ENCODE measurements around the gene RAB36. TPM values are rescaled to one million over a fixed set of nuclear protein-coding genes. Genes with fewer than 3 reads are reported as not detected.

Gene RAB36
- total RNA-seq, 2 experiments from 2014 or later = 0.77 to 0.87 TPM

- ATAC-seq (ENCODE audit: poor library complexity) = peak; percentile 71
- H3K9me3 ChIP-seq (ENCODE audit: control insufficient read depth in 1 of 2, insufficient read depth in 1 of 2, low read length in 2 of 2) = peaks cover 0 to 12% of the 10 kb centered on the region in 2 experiments
- Mint-ChIP-seq H3K9me3 (no peaks in the 10 kb centered on the region), H3K4me3 (peak within 1 kb of the TSS; percentile 99), H3K36me3 (ENCODE audit: low read depth) (peaks cover 8% of the 10 kb centered on the region), H3K4me1 (ENCODE audit: low read depth) (peaks cover 52% of the 10 kb centered on the region), H3K27me3 (no peaks in the 10 kb centered on the region), H3K27ac (peak within 1 kb of the TSS; percentile 83)
- ChIA-PET POLR2A (interaction anchor here (0.9 to 2.2 kb wide), 10 partner anchors 36 to 106 kb away, joined by 3 to 11 read pairs (median 4); no protein-coding TSS in a partner anchor), CTCF (interaction anchor here (1.0 to 2.0 kb wide), 2 partner anchors 63 to 102 kb away, joined by 3 to 11 read pairs; no protein-coding TSS in a partner anchor)
- TF ChIP-seq CTCF (IDR thresholded peaks at IDR 0.05) = no peak
- intact Hi-C loops (cut with DNase I, micrococcal nuclease) = loop anchor here (2.0 to 5.0 kb wide), 4 partner anchors 37 to 357 kb away; partner anchors contain the start of gene RSPH14 (in 1 of the 2)
- peaks cover 87% of the 10 kb centered on the region for H3K4me1 ChIP-seq (ENCODE audit: insufficient read depth, low read length)
- peak within 1 kb of the TSS; percentile 82 for H3K4me3 ChIP-seq (ENCODE audit: low read length)
- peak within 1 kb of the TSS; percentile 35 to 52 for H3K27ac ChIP-seq (ENCODE audit: low read depth in 1 of 2, low read length in 2 of 2)
- peak; percentile 21 to 87 (median 59) for DNase-seq
- no peaks in the 10 kb centered on the region for H3K36me3 ChIP-seq (ENCODE audit: insufficient read depth, low read length)
- no peaks in the 10 kb centered on the region for H3K27me3 ChIP-seq (ENCODE audit: control insufficient read depth in 1 of 2, insufficient read depth in 2 of 2, low read length in 2 of 2)
These were observed 35.1 kb downstream of the RAB36 start, which contains the start of gene BCR for GRCh38 chr22:23180301-23180892. TSS of gene BCR (plus strand) at chr22:23180509. CDS start at chr22:23180961, 452 bp downstream.

- Mint-ChIP-seq H3K4me3 (peak overlapping the region; percentile 99), H3K27me3 (no peaks in the 10 kb centered on the region), H3K4me1 (ENCODE audit: low read depth) (peaks cover 57% of the 10 kb centered on the region), H3K36me3 (ENCODE audit: low read depth) (peaks cover 12% of the 10 kb centered on the region), H3K27ac (peak overlapping the region; percentile 84), H3K9me3 (no peaks in the 10 kb centered on the region)
- Histone ChIP-seq H3K36me3 (ENCODE audit: insufficient read depth, low read length) (no peaks in the 10 kb centered on the region), H3K4me1 (ENCODE audit: insufficient read depth, low read length) (peaks cover 87% of the 10 kb centered on the region), H3K9me3 (ENCODE audit: control insufficient read depth in 1 of 2, insufficient read depth in 1 of 2, low read length in 2 of 2) (peaks cover 0 to 8% of the 10 kb centered on the region in 2 experiments), H3K27ac (ENCODE audit: low read depth in 1 of 2, low read length in 2 of 2) (peak overlapping the region; percentile 35 to 52), H3K4me3 (ENCODE audit: low read length) (peak overlapping the region; percentile 82), H3K27me3 (ENCODE audit: control insufficient read depth in 1 of 2, insufficient read depth in 2 of 2, low read length in 2 of 2) (no peaks in the 10 kb centered on the region)
- ATAC-seq (ENCODE audit: poor library complexity) (peak; percentile 25), DNase-seq (peak in 8 of 14 experiments; percentile 24 to 61 (median 37))
- TF ChIP-seq CTCF (IDR thresholded peaks at IDR 0.05) = no peak
- POLR2A ChIA-PET = interaction anchor here (0.7 to 2.2 kb wide), 11 partner anchors 35 to 105 kb away, joined by 3 to 11 read pairs (median 4); no protein-coding TSS in a partner anchor
- CTCF ChIA-PET = interaction anchor here (0.8 to 2.0 kb wide), 3 partner anchors 36 to 101 kb away, joined by 3 to 11 read pairs (median 3); no protein-coding TSS in a partner anchor
- intact Hi-C loops (cut with DNase I, micrococcal nuclease) = loop anchor here (2.0 to 5.0 kb wide), 4 partner anchors 36 to 356 kb away; partner anchors contain the start of gene RSPH14 (in 1 of the 2)
These were observed 35.8 kb downstream of the RAB36 start for GRCh38 chr22:23180893-23181720.

- POLR2A ChIA-PET = interaction anchor here (1.9 to 2.2 kb wide), 2 partner anchors 35 to 61 kb away, joined by 4 to 11 read pairs; no protein-coding TSS in a partner anchor
- H3K4me1 Mint-ChIP-seq (ENCODE audit: low read depth) = peaks cover 64% of the 10 kb centered on the region
- CTCF ChIA-PET = interaction anchor here (1.6 to 1.9 kb wide), 2 partner anchors 8 to 100 kb away, joined by 6 read pairs; no protein-coding TSS in a partner anchor
- Histone ChIP-seq H3K9me3 (ENCODE audit: control insufficient read depth in 1 of 2, insufficient read depth in 1 of 2, low read length in 2 of 2) (peaks cover 0 to under 1% of the 10 kb centered on the region in 2 experiments), H3K4me3 (ENCODE audit: low read length) (peak overlapping the region; percentile 82), H3K36me3 (ENCODE audit: insufficient read depth, low read length) (no peaks in the 10 kb centered on the region), H3K27me3 (ENCODE audit: control insufficient read depth in 1 of 2, insufficient read depth in 2 of 2, low read length in 2 of 2) (no peaks in the 10 kb centered on the region), H3K4me1 (ENCODE audit: insufficient read depth, low read length) (peaks cover 84% of the 10 kb centered on the region), H3K27ac (ENCODE audit: low read depth in 1 of 2, low read length in 2 of 2) (peak overlapping the region; percentile 35 to 52)
- no peaks in the 10 kb centered on the region for H3K27me3 Mint-ChIP-seq
- TF ChIP-seq CTCF (IDR thresholded peaks at IDR 0.05) = no peak
- ATAC-seq (ENCODE audit: poor library complexity) = no peak
- DNase-seq = peak in 4 of 14 experiments; percentile 17 to 40 (median 35)
- H3K27ac Mint-ChIP-seq = peak overlapping the region; percentile 84
- no peaks in the 10 kb centered on the region for H3K9me3 Mint-ChIP-seq
- intact Hi-C loops (cut with DNase I, micrococcal nuclease) = loop anchor here (1.0 to 5.0 kb wide), 5 partner anchors 35 to 355 kb away; partner anchors contain the start of gene RSPH14 (in 1 of the 2)
- peaks cover 17% of the 10 kb centered on the region for H3K36me3 Mint-ChIP-seq (ENCODE audit: low read depth)
- H3K4me3 Mint-ChIP-seq = peak overlapping the region; percentile 99
These were observed 36.5 kb downstream of the RAB36 start for GRCh38 chr22:23181721-23182308.

Measured in CD4-positive, alpha-beta T cell (primary cell).